HFF-Myc (cell line): Measurements from ENCODE around the gene PRDM16.

Source experiments
- DNase-seq: peaks from one replicate; pipeline ENCODE4 v3.0.0-alpha.2; 2011; ENCODE audit warnings: low read depth; ENCODE audit errors: extremely low read depth
- H3K4me3 ChIP-seq: replicated peaks from 2 replicates; pipeline ENCODE4 v1.5.1; 2011; ENCODE audit warnings: low read depth, mild to moderate bottlenecking, control low read depth, low read length
- TF ChIP-seq, protein P1 (sequence below): IDR thresholded peaks from 2 replicates; pipeline ENCODE4 v1.5.1; 2012; ENCODE audit warnings: mild to moderate bottlenecking, low read depth, low read length, control low read depth; ENCODE audit errors: missing control alignments

PRDM16 gene

GRCh38 chr1:3439346-3440299 lies 370.6 kb downstream of the PRDM16 start:
- TF ChIP-seq, protein P1, sequence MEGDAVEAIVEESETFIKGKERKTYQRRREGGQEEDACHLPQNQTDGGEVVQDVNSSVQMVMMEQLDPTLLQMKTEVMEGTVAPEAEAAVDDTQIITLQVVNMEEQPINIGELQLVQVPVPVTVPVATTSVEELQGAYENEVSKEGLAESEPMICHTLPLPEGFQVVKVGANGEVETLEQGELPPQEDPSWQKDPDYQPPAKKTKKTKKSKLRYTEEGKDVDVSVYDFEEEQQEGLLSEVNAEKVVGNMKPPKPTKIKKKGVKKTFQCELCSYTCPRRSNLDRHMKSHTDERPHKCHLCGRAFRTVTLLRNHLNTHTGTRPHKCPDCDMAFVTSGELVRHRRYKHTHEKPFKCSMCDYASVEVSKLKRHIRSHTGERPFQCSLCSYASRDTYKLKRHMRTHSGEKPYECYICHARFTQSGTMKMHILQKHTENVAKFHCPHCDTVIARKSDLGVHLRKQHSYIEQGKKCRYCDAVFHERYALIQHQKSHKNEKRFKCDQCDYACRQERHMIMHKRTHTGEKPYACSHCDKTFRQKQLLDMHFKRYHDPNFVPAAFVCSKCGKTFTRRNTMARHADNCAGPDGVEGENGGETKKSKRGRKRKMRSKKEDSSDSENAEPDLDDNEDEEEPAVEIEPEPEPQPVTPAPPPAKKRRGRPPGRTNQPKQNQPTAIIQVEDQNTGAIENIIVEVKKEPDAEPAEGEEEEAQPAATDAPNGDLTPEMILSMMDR: no peak
- no peak overlapping the region for H3K4me3 ChIP-seq
- no peak for DNase-seq

DNA sequence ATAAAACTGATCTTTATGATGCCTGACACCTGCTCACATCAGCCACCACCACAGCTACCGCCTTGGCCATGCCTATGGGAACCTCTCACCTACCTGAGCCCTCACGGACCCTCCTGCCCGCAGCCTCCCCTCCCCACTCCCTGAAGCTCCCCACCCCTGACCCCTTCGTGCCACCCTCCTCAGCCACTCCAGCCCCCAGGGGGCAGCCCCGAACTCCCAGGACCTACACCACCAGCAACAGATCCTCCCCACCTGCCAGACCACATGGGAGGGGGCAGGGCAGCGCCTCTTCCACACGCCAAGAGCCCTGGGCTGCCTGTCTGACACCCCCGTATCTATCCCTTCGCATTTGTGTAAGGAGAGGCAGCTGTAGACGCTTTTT lies 371.3 kb downstream of the PRDM16 start:
- no peak overlapping the region for H3K4me3 ChIP-seq
- DNase-seq: no peak
- TF ChIP-seq, protein P1: no peak

GRCh38 chr1:3440711-3441409 lies 371.9 kb downstream of the PRDM16 start:
- DNase-seq: no peak
- TF ChIP-seq, protein P1: no peak
- H3K4me3 ChIP-seq: no peak overlapping the region

DNA sequence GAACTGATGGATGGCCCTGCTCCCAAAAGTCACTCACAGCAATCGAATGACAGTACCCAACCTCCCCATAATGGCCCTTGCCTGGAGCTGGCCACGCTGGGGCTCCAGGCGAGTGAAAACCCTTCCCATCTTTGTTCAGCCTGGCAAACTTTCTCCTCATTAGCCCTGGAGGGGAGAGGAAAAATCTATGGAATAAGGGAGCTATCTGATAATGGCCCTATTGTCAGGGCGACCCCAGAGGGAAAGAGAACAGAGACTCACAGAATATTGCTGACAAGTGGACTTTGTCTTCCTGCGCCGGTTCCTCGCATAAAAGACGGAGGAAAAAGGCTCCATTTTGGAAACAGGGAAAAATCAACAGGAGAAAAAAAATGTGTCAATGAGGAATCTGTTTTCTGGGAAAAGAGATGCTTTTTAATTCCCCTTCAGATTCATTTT lies 372.4 kb downstream of the PRDM16 start:
- TF ChIP-seq, protein P1: no peak
- H3K4me3 ChIP-seq: no peak overlapping the region
- no peak for DNase-seq

DNA sequence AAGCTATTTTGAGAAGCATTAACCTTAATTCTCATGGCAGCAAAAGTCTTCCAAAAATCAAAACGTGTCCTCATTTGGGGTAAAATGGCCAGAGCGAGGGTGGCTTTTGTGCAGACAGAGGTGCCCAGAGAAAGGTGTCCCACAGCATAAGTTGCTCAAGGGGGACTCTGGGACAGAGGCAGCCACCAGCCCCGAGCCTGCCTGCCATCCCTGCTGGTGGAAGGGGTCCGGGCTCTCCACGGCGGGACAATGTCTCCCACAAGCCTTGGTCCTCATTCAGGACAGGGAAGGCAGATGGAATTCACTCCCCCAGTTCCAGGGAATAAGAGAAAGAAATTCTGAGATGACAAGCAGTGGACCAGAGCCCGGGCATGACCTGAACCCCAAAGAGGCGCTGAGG lies 372.9 kb downstream of the PRDM16 start:
- no peak for DNase-seq
- no peak overlapping the region for H3K4me3 ChIP-seq
- TF ChIP-seq, protein P1: no peak

DNA sequence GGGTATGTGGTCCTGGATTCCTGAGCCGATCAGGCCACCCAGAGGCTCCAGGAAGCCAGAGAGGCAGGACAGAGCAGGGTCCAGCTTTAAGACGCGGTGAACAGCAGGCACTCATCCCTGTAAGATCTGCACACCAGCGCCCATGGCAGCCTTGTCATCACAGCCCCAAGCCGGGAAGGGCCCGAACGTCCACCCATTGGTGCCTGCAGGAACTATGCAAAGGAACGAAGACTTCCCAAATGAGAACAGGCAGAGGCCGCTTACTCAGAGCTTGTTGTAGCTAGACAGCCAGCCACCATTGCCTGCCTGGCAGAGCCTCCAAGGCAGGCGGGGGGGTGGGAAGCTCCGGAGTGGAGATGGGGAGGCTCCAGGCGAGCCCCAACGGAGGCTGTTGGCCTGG lies 373.3 kb downstream of the PRDM16 start:
- H3K4me3 ChIP-seq: no peak overlapping the region
- TF ChIP-seq, protein P1: no peak

More for the DNA sequence above, 373.3 kb downstream of the PRDM16 start:
- no peak for DNase-seq
